Stimulated activated CD8-positive, alpha-beta memory T cell treated with anti-CD3 and anti-CD28 coated beads, Interleukin-15, amount 100 ng/mL, for 24 hours (primary cell): ENCODE data around the gene ATXN7L1.
A peak's percentile ranks its signal among the peaks of the same experiment; 100 is the strongest.

Source experiments
- DNase-seq: peaks from one replicate; pipeline ENCODE4 v3.0.0-alpha.2; 2020; ENCODE audit warnings: low read depth

Gene ATXN7L1

GRCh38 chr7:105583061-105583460 lies 293.3 kb downstream of the ATXN7L1 start:
- no peak for DNase-seq

DNA sequence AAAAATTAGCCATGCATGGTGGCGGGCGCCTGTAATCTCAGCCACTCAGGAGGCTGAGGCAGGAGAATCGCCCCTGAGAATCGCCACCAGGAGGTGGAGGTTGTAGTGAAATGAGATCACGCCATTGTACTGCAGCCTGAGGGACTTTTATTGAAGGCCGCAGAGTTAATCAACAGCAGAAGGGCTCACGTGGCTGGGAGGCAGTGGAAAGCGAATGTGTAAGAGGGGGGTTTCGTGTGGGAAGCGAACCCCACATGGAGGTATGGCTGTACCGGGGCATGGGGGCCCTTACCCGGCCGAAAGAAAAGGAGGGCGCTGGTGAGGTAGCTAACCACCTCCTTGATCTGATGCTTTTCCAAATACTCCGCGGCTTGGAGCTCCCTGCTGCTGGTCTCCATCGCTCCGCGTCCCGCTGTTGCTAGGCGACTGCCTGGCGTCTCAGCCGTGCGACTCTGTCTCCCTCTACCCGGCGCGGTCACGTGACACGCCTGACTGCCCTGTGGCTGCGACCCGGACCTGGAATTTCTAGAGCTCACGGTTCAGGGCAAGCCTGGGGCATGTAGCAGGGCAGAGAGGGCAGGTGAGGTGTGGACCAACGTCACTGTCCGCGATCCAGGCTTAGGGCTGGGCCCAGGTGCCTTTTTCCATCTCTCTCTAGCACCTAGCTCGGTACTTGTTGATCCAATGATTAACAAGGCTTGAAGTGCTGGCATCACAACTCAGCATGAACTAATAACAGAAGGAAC lies 295.2 kb downstream of the ATXN7L1 start, which contains the start of gene EFCAB10:
EFCAB10 (minus strand) TSS at position 428 of the 746 bp plus-strand sequence; CDS start at position 398, 30 bp downstream.
- DNase-seq: peak; percentile 13

DNA sequence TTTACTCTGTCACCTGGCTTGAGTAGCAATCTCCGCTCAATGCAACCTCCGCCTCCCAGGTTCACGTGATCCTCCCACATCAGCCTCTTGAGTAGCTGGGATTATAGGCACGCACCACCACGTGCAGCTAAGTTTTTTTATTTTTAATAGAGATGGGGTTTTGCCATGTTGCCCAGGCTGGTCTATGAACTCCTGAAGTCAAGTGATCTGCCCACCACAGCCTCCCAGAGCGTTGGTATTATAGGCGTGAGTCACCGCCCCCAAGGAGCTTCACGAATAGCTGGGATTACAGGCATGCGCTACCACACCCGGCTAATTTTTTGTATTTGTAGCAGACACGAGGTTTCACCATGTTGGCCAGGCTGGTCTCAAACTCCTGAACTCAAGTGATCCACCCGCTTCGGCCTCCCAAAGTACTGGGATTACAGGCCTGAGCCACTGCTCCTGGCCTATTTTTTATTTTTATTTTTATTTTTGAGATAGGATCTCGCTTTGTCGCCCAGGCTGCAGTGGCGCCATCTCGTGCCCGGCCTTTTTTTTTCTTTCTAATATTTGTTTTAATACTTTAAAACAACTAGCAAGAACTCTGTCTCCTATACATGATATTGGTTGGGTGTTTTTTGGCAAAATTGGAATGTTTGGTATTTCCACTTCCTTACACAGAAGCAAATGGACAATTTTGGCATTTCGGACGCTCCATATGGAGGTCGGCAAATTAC lies 296.2 kb downstream of the ATXN7L1 start:
- no peak for DNase-seq

GRCh38 chr7:105578496-105578895 lies 297.9 kb downstream of the ATXN7L1 start:
- no peak for DNase-seq

DNA sequence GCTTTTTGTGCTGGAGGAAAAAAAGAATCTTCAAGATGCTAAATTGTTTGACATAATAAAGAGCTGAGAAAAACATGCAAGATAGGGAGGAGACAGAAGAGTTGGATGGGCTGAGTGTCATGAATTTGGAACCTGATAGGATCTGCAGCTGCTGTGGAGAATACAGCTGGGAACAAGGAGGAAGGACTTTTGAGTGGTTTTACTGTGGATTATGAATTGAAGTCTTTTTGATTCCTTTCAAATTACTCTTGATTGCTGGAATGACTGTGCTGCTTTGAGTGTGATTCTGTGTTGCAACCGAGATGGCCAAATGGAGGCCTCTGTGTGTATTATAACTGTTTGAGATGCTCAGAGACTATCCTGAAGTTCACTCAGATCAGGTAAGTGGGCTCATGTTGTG lies 299.1 kb downstream of the ATXN7L1 start:
- DNase-seq: no peak

DNA sequence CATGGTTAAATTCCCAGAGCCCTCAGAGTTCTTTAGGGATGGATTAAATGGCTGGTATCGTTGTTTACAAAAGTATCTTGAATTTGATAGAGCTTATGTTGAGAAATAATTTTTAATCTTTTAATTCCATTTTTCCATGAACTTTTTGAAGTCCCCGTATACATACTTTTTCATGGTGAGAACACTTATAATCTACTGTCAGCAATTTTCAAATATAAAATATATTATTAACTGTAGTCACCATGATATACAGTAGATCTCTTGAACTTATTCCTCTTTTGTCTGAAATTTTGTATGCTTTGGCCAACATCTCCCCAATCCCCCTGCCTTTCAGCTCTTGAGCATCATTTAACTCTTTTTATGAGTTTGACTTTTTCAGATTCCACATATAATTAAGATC lies 304.5 kb downstream of the ATXN7L1 start:
- no peak for DNase-seq

- no peak for DNase-seq
Measured at GRCh38 chr7:105567821-105568220, 308.6 kb downstream of the ATXN7L1 start.

DNA sequence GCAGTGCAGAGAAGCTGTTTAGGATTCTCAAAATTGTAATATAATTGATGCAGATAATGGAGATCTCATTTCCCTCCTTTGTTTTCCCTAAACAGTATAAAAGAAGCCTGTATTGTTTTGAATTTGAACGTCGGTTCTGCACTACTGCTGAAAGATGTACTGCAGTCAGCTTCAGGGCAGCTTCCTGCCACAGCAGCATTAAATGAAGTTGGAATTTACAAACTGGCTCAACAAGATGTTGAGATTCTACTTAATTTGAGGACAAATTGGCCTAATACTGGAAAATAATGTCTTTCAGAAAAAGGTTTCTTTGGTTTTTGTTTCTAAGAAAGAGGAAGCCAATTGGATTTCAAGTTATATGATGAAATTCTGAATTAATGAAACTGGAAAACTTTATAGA lies 309.4 kb downstream of the ATXN7L1 start:
- DNase-seq: no peak

- no peak for DNase-seq
Measured at GRCh38 chr7:105565190-105565589, 311.2 kb downstream of the ATXN7L1 start.

GRCh38 chr7:105559926-105560325 lies 316.5 kb downstream of the ATXN7L1 start:
- no peak for DNase-seq
